ENCODE measurements around the gene TCEAL4.
"Not testable (repeated sequence)": the region's sequence is repeated elsewhere in the genome, so short reads cannot be mapped to it uniquely, and the experiment has no call there.

TCEAL4 gene

GRCh38 chrX:103585411-103586313 lies at the start of gene TCEAL4:
TSS of gene TCEAL4 (plus strand) at chrX:103585515. CDS start at chrX:103586676, 1,161 bp downstream.
- peak; percentile 58 for DNase-seq

- DNase-seq, result no peak
These were observed 49.2 kb upstream of the TCEAL4 start for GRCh38 chrX:103536071-103536470.

DNA sequence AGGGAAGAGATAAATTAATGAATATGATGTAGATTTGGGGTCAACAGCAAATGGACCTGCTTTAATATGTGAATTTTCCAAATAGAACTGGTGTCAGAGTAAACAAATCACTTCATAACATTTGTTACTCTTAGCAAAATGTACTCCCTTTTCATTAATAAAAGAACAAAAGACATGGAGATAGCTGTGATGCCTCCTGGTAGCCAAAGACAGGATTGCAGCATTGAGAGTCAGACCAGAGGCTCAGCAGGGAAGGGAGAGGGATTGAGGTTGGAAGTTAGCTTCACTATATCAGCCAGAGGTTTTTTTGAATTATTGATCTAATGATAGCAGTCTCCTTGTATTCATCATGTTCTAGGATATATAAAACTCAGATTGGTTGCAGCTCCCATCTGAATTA lies 48.6 kb upstream of the TCEAL4 start:
- no peak for DNase-seq

GRCh38 chrX:103537871-103538387 lies 47.4 kb upstream of the TCEAL4 start:
- DNase-seq, result no peak

GRCh38 chrX:103538728-103539127 lies 46.6 kb upstream of the TCEAL4 start:
- no peak for DNase-seq

GRCh38 chrX:103539695-103540094 lies 45.6 kb upstream of the TCEAL4 start:
- no peak for DNase-seq

DNA sequence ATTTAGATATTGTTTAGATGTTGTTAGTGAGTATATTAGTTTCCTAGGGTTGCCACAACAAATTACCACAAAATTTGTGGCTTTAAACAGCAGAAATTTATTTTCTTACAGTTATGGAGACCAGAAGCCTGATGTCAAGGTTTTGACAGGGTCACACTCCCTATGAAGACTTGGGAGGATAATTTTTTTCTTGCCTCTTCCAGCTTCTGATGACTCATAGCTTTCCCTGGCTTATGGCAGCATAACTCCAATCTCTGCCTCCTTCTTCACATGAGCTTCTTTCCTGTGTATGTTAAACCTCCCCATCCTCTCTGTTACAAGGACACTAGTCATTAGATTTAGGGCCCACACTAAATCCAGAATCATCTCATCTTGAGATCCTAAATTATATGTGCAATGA lies 45.2 kb upstream of the TCEAL4 start:
- no peak for DNase-seq

GRCh38 chrX:103549916-103550315 lies 35.4 kb upstream of the TCEAL4 start:
- no peak for DNase-seq

DNA sequence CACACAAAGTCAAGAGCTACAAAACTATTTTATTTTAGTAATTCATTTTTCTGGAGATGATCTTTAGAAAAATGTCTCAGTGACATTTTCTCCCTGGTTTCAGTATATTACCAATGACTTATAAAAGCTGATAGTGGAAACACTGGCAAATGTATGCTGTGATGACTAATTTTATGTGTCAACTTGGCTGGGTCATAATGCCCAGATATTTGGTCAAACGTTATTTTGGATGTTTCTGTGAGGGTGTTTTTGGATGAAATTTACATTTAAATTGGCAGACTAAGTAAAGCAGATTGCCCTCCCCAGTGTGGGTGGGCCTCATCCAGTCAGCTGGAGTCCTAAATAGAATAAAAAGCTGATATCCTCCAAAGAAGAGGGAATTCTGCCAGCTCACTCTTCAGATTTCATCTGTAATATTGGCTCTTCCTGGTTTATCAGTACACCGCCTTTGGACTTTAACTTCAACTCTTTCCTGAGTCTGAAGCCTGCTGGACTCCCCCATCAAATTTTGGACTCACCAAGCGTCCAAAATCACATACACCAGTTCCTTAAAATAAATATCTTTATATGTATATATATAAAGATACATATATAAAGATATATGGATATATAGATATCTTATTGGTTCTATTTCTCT lies 34.8 kb upstream of the TCEAL4 start:
- DNase-seq, result no peak

- no peak for DNase-seq
These were observed 33.1 kb upstream of the TCEAL4 start for GRCh38 chrX:103552236-103552635.

GRCh38 chrX:103554687-103555424 lies 30.5 kb upstream of the TCEAL4 start:
- DNase-seq, result peak; percentile 74

DNA sequence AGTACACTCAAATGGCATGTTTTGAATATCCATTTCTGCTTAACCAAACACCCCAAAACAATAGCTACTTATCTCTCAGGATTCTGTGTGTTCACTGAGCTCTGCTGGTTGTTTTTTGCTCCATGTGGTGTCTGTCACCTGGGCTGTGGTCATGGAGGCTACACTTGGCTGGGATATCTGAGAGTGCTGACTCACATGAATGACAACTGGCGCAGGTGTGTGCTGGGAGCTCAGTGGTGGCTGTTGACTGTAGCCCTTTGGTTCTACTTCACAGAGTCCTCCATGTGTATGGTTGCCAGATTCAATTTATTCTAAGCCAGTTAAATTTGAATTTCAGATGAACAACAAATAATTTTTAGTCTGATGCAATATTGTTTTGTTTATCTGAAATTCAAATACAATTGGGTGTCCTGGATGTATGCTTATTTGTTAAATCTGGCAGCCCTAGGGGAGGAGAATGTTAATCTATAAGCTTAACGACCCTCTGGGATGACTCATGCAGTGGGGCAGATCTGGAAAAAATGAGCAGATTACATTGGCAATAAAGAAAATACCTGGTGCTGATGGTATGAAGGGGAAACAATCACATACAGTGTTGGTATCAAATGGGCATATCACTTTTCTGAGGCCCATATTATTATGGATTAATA lies 28.2 kb upstream of the TCEAL4 start:
- no peak for DNase-seq

- no peak for DNase-seq
These were observed 25.1 kb upstream of the TCEAL4 start for GRCh38 chrX:103560256-103560655.

- DNase-seq, result no peak
These were observed 22.5 kb upstream of the TCEAL4 start for GRCh38 chrX:103562801-103563200.

DNA sequence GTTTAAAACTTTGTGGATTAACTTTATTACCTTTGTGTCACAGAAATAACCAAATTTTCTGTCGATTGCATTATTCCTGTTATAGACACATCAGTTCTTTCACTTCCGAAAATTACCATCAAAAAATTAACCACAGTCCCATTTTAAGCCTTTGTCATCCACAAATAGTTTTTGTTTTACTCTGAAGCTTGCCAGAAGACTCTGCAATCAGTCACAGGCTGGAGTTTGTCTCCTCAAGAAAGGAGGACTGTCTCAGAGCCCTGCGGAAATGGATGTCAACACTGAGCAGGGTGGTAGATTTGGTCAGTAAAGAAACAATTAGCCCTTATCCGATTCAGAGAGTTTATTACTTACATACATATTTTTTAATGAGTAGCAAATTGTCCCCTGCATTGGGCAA lies 20.1 kb upstream of the TCEAL4 start:
- no peak for DNase-seq

DNA sequence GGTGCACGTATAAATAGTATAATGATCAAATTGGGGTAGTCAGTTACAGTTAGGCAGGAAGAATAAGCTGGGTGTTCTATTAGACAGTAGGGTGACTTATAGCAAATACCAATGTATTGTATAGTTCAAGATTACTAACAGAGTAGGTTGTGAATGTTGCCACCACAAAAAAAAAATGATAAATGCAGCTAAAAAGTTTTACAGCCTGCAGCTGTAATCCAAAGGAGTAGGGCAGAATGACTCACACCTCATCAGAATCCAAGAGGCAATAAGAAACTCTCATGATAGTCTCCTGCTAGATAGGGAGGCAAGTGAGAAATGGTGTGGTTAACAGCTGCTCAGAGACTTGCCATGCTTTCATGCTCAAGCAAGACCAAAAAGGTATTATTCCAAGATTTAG lies 19.6 kb upstream of the TCEAL4 start:
- DNase-seq, result no peak

- no peak for DNase-seq
These were observed 14.2 kb upstream of the TCEAL4 start for GRCh38 chrX:103571121-103571520.

DNA sequence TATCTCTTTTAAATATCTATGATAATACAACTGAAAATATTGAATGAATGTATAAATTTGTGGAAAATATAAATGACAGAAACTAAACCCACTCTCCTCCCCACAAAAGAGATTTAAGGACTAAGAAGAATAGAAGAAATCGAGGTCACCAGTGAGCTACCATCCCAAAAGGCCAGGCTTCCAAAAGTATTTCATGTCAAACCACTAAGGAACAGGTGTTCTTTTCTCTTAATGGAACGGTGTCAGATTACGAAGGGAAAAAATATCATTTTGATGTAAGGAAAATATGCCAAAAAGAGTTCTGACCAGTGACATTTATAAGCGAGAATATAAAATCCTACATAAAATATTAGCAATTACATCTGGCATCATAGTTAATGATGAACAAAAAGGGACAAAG lies 13.6 kb upstream of the TCEAL4 start:
- no peak for DNase-seq

DNA sequence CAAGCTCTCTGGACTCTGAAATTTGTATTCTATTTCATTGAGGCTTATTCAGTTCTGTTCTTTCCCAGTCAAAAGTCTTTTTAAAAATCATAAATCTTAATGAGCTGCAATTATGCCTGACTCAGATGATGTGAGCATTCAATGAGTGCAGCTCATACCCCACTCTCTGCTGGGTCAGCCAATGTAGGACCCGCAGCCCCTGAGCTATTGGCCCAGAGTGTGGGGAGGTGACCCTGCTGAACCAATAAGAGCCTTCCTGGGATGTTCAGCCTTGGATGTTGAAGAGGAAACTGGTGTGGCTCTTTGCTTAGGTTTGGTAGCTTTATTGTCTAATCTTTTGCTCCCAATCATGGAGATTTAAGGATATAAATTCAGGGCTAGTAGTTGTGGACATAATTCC lies 12.1 kb upstream of the TCEAL4 start:
- DNase-seq, result no peak

DNA sequence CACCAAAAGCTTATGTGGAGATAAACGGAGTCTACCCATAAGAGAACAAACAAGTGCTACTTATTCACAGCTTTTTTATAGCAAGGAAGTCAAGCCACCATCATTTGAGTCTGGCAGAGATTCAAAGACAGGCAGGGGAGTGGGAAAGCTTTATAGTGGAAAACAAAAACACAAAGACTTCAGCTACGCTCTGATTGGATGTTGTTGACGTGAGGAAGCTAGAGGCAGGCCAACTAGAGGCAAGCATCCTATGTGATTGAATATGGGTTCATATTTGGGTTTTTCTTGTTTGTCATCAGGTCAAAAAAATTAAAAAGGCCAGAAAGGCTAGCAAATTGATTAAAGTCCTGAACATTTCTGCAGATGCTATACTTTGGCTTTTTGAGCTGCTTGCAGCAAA lies 719 bp upstream of the TCEAL4 start:
- no peak for DNase-seq

GRCh38 chrX:103586314-103586646 lies 965 bp downstream of the TCEAL4 start:
- DNase-seq, result no peak

GRCh38 chrX:103586659-103587058 lies 1.3 kb downstream of the TCEAL4 start:
- DNase-seq, result no peak

GRCh38 chrX:103592295-103592694 lies 7.0 kb downstream of the TCEAL4 start:
- DNase-seq, result not testable (repeated sequence)

Data from stimulated activated CD8-positive, alpha-beta memory T cell treated with anti-CD3 and anti-CD28 coated beads, Interleukin-4, amount 100 ng/mL, for 48 hours (primary cell).